ENCODE results near the gene SPNS2. TPM values are rescaled to one million over a fixed set of nuclear protein-coding genes. Genes with fewer than 3 reads are reported as not detected.

Gene SPNS2
- total RNA-seq, 1 donor from 2014 or later, result 0.34 TPM

- no peaks in the 10 kb centered on the region for H3K36me3 ChIP-seq
- no peaks in the 10 kb centered on the region for H3K79me2 ChIP-seq (ENCODE audit: low read depth)
- Mint-ChIP-seq H3K4me3 (no peak overlapping the region), H3K36me3 (no peaks in the 10 kb centered on the region), H3K27me3 (ENCODE audit: insufficient read depth, low read depth) (peaks cover 2% of the 10 kb centered on the region), H3K27ac (no peak overlapping the region), H3K4me1 (peaks cover 4% of the 10 kb centered on the region), H3K9me3 (peaks cover 3% of the 10 kb centered on the region)
- no peaks in the 10 kb centered on the region for H3K9me3 ChIP-seq (ENCODE audit: low read depth)
- no peaks in the 10 kb centered on the region for H3F3A ChIP-seq (ENCODE audit: low read depth)
- TF ChIP-seq EZH2 (IDR thresholded peaks at IDR 0.05) (no peak), CTCF (IDR thresholded peaks at IDR 0.05) (no peak), EZH2phosphoT487 (IDR thresholded peaks at IDR 0.05) (no peak)
- H3K4me2 ChIP-seq, result no peak overlapping the region
- no peak overlapping the region for H3K27ac ChIP-seq
- no peaks in the 10 kb centered on the region for H4K20me1 ChIP-seq (ENCODE audit: low read depth)
- H3K4me1 ChIP-seq, result no peaks in the 10 kb centered on the region
- no peak overlapping the region for H3K9ac ChIP-seq
- no peaks in the 10 kb centered on the region for H3K27me3 ChIP-seq
- H2AFZ ChIP-seq (replicated peaks), result no peak overlapping the region
- H3K4me3 ChIP-seq, result no peak overlapping the region
- DNase-seq (ENCODE audit: low spot score), result no peak
Observed at GRCh38 chr17:4465786-4466185, 32.9 kb upstream of the SPNS2 start.

GRCh38 chr17:4467287-4467686 lies 31.4 kb upstream of the SPNS2 start:
- no peak overlapping the region for H3K27ac ChIP-seq
- no peaks in the 10 kb centered on the region for H3K27me3 ChIP-seq
- Mint-ChIP-seq H3K9me3 (peaks cover 3% of the 10 kb centered on the region), H3K4me3 (no peak overlapping the region), H3K27me3 (ENCODE audit: insufficient read depth, low read depth) (peaks cover 4% of the 10 kb centered on the region), H3K36me3 (no peaks in the 10 kb centered on the region), H3K27ac (no peak overlapping the region), H3K4me1 (peaks cover 4% of the 10 kb centered on the region)
- H3F3A ChIP-seq (ENCODE audit: low read depth), result peaks cover 2% of the 10 kb centered on the region
- no peaks in the 10 kb centered on the region for H3K9me3 ChIP-seq (ENCODE audit: low read depth)
- H2AFZ ChIP-seq (replicated peaks), result no peak overlapping the region
- no peak overlapping the region for H3K4me2 ChIP-seq
- peaks cover 3% of the 10 kb centered on the region for H3K4me1 ChIP-seq
- no peaks in the 10 kb centered on the region for H3K79me2 ChIP-seq (ENCODE audit: low read depth)
- peak; percentile 1 for DNase-seq (ENCODE audit: low spot score)
- no peak overlapping the region for H3K4me3 ChIP-seq
- TF ChIP-seq EZH2phosphoT487 (IDR thresholded peaks at IDR 0.05), result no peak
- TF ChIP-seq EZH2 (IDR thresholded peaks at IDR 0.05), result no peak
- no peak for TF ChIP-seq CTCF (IDR thresholded peaks at IDR 0.05)
- no peaks in the 10 kb centered on the region for H3K36me3 ChIP-seq
- no peak overlapping the region for H3K9ac ChIP-seq
- H4K20me1 ChIP-seq (ENCODE audit: low read depth), result no peaks in the 10 kb centered on the region

GRCh38 chr17:4469552-4469951 lies 29.1 kb upstream of the SPNS2 start:
- Histone ChIP-seq H4K20me1 (ENCODE audit: low read depth) (no peaks in the 10 kb centered on the region), H3K27me3 (no peaks in the 10 kb centered on the region), H3F3A (ENCODE audit: low read depth) (peaks cover 5% of the 10 kb centered on the region), H3K27ac (no peak overlapping the region), H3K9ac (no peak overlapping the region), H2AFZ (replicated peaks) (no peak overlapping the region), H3K9me3 (ENCODE audit: low read depth) (no peaks in the 10 kb centered on the region), H3K79me2 (ENCODE audit: low read depth) (no peaks in the 10 kb centered on the region), H3K4me1 (peaks cover 6% of the 10 kb centered on the region), H3K4me3 (no peak overlapping the region), H3K36me3 (no peaks in the 10 kb centered on the region), H3K4me2 (no peak overlapping the region)
- DNase-seq (ENCODE audit: low spot score), result peak; percentile 1
- H3K36me3 Mint-ChIP-seq, result no peaks in the 10 kb centered on the region
- no peak overlapping the region for H3K4me3 Mint-ChIP-seq
- H3K4me1 Mint-ChIP-seq, result peaks cover 4% of the 10 kb centered on the region
- no peak for TF ChIP-seq EZH2 (IDR thresholded peaks at IDR 0.05)
- TF ChIP-seq CTCF (IDR thresholded peaks at IDR 0.05), result no peak
- no peak for TF ChIP-seq EZH2phosphoT487 (IDR thresholded peaks at IDR 0.05)
- no peak overlapping the region for H3K27ac Mint-ChIP-seq
- H3K27me3 Mint-ChIP-seq (ENCODE audit: insufficient read depth, low read depth), result peaks cover 4% of the 10 kb centered on the region
- H3K9me3 Mint-ChIP-seq, result no peaks in the 10 kb centered on the region

All from neural progenitor cell (in vitro differentiated cells).